HepG2 (cell line): Measurements from ENCODE around the gene CTNNA1. TPM values are rescaled to one million over a fixed set of nuclear protein-coding genes. Genes with fewer than 3 reads are reported as not detected.

Experiments
- ATAC-seq: fragments of 200-7000 bp; cut with Tn5 transposase; 3 replicates; pipeline ENCODE4 v1.9.1; 2020; ENCODE audit warnings: mild to moderate bottlenecking, moderate library complexity
- BruUV-seq: library from RNA; stranded (reverse); fragments of 400-500 nt; replicated peaks from 2 replicates; lab custom pipeline; 2021; lab: Mats Ljungman, UMichigan
- CTCF ChIA-PET: fragments of 300-600 bp; formaldehyde crosslinking; extraction: SDS; loops from one replicate; lab custom pipeline; 2021; ENCODE audit warnings: low total read pairs, inconsistent platforms, low intra/inter-chr PET ratio; lab: Yijun Ruan, JAX
- POLR2A ChIA-PET: fragments of 350-600 bp; sonication (Branson Sonifier 250); formaldehyde crosslinking; loops from one replicate; lab custom pipeline; 2020; ENCODE audit warnings: antibody characterized with exemption, inconsistent platforms; lab: Yijun Ruan, JAX
- DNase-seq: peaks from one replicate; pipeline ENCODE4 v3.0.0-alpha.2; 2015; ENCODE audit warnings: low spot score
- FAIRE-seq: peaks from 3 replicates; lab custom pipeline; 2011; peaks lifted over from hg19 to GRCh38; lab: Jason Lieb, UNC
- H2AFZ ChIP-seq: one replicate; pipeline ENCODE4 v1.6.1; 2011; ENCODE audit warnings: low read length, inconsistent platforms
- H3K27ac ChIP-seq: fragments of 300-600 bp; 3 replicates; pipeline ENCODE4 v1.8.0; 2011; ENCODE audit warnings: mixed run types, mild to moderate bottlenecking, mixed read lengths, low read length, inconsistent platforms; ENCODE audit not compliant: insufficient read depth; ENCODE audit errors: extremely low read length
- H3K27me3 ChIP-seq, 2 experiments: fragments of 200-600 bp in 1 of 2; 2 replicates in 1 of 2; 3 replicates in 1 of 2; pipeline versions ENCODE4 v1.6.0 to v1.8.0; 2011; ENCODE audit warnings: low read length in 2 of 2, mild to moderate bottlenecking in 2 of 2, moderate library complexity in 2 of 2, inconsistent platforms in 1 of 2; ENCODE audit not compliant: insufficient read depth in 2 of 2, control insufficient read depth in 1 of 2
- H3K36me3 ChIP-seq, 2 experiments: fragments of 200-600 bp in 1 of 2; replicated peaks in 1 of 2; 2 replicates in 1 of 2; 3 replicates in 1 of 2; pipeline versions ENCODE4 v1.5.1 to v1.8.0; 2011; ENCODE audit warnings: low read length in 2 of 2, inconsistent platforms in 1 of 2; ENCODE audit not compliant: insufficient read depth in 2 of 2, control insufficient read depth in 1 of 2
- H3K4me1 ChIP-seq: 2 replicates; pipeline ENCODE4 v1.5.1; 2012; ENCODE audit warnings: low read length, inconsistent platforms; ENCODE audit not compliant: insufficient read depth
- H3K4me2 ChIP-seq: 2 replicates; pipeline ENCODE4 v1.6.0; 2011; ENCODE audit warnings: low read depth, low read length, inconsistent platforms
- H3K4me3 ChIP-seq, 3 experiments: fragments of 200-600 bp in 1 of 3; sonication (generic), shearing (Covaris generic) in 1 of 3; replicated peaks in 1 of 3; 2 replicates each; pipeline ENCODE4 v1.5.1; 2011 to 2016; ENCODE audit warnings: low read length in 3 of 3, inconsistent platforms in 2 of 3, low read depth in 2 of 3, mild to moderate bottlenecking in 2 of 3, control low read depth in 1 of 3, mixed read lengths in 1 of 3; ENCODE audit not compliant: insufficient read depth in 1 of 3
- H3K79me2 ChIP-seq: one replicate; pipeline ENCODE4 v1.6.1; 2011; ENCODE audit warnings: low read length, inconsistent platforms; ENCODE audit not compliant: insufficient read depth
- H3K9ac ChIP-seq: 2 replicates; pipeline ENCODE4 v1.6.0; 2011; ENCODE audit warnings: mild to moderate bottlenecking, low read depth, low read length, inconsistent platforms; ENCODE audit not compliant: insufficient read depth
- H3K9me3 ChIP-seq: 2 replicates; pipeline ENCODE4 v1.5.1; 2012; ENCODE audit warnings: mild to moderate bottlenecking, low read length
- H4K20me1 ChIP-seq: 2 replicates; pipeline ENCODE4 v1.6.0; 2011; ENCODE audit warnings: inconsistent platforms, mild to moderate bottlenecking, low read length, moderate library complexity; ENCODE audit not compliant: insufficient read depth
- ADNP ChIP-seq: sonication (generic); formaldehyde crosslinking; IDR thresholded peaks from 2 replicates; pipeline ENCODE4 v1.4.0; 2020; ENCODE audit warnings: missing genetic modification reagents
- BHLHE40 ChIP-seq: IDR thresholded peaks from 2 replicates; pipeline ENCODE4 v1.6.1; 2011; ENCODE audit warnings: low read length, improper control_type of control experiment
- NR2F2 ChIP-seq: IDR thresholded peaks from 2 replicates; pipeline ENCODE4 v1.6.1; 2012; ENCODE audit warnings: low read depth, inconsistent platforms, borderline replicate concordance
- THAP8 ChIP-seq: sonication (generic); formaldehyde crosslinking; IDR thresholded peaks from 2 replicates; pipeline ENCODE4 v1.5.1; 2020; ENCODE audit warnings: missing genetic modification reagents, mild to moderate bottlenecking, borderline replicate concordance
- ZFP36 ChIP-seq: fragments of 150-350 bp; IDR thresholded peaks from 2 replicates; pipeline ENCODE4 v1.6.1; 2018; ENCODE audit warnings: borderline replicate concordance, low read length, low read depth; ENCODE audit not compliant: partially characterized antibody
- ZNF326 ChIP-seq: sonication (generic); formaldehyde crosslinking; IDR thresholded peaks from 2 replicates; pipeline ENCODE4 v1.4.0; 2020; ENCODE audit warnings: missing genetic modification reagents, borderline replicate concordance
- WGBS: methylation state at CpG from one replicate; pipeline ENCODE4 v1.1.6; 2017; ENCODE audit warnings: low lambda C conversion rate; 5-methylcytosine and 5-hydroxymethylcytosine counted together
- in situ Hi-C: cut with HindIII; loops from 2 replicates; pipeline ENCODE4 v1.10.0; 2017; ENCODE audit warnings: low pct_unique_long_range_greater_than_20kb; ENCODE audit not compliant: extremely low pct_ligation_motif_present
- intact Hi-C: fragments of 100-400 bp; cut with micrococcal nuclease; formaldehyde crosslinking; loops from one replicate; pipeline ENCODE4 v1.10.0; 2022; ENCODE audit not compliant: unreplicated experiment
- polyA plus RNA-seq, 8 experiments: library from polyadenylated mRNA; depleted of rRNA in 3 of 8; stranded (reverse) in 7 of 8; unstranded in 1 of 8; fragments of >200 nt; fragmentation: Illumina TruSeq in 4 of 8; extraction: Trizol in 4 of 8; gene quantifications; 2 replicates each; pipeline versions ENCODE4 v1.2.1 to v1.2.3, GENCODE V29; 2011 to 2016; ENCODE audit warnings: low read depth in 4 of 8, missing spikeins in 1 of 8, mixed read lengths in 1 of 8; ENCODE audit not compliant: insufficient read depth in 1 of 8
- total RNA-seq, 5 experiments: library from RNA; depleted of rRNA; stranded (reverse); fragments of >200 nt; fragmentation: Illumina TruSeq; extraction: Trizol; gene quantifications; 2 replicates each; pipeline ENCODE4 v1.2.3, GENCODE V29; 2016; ENCODE audit warnings: low read depth in 1 of 5
- TF ChIP-seq, protein P1 (sequence below): sonication (generic); formaldehyde crosslinking; IDR thresholded peaks from 2 replicates; pipeline ENCODE4 v1.5.0; 2020; ENCODE audit warnings: missing genetic modification reagents, mild to moderate bottlenecking, borderline replicate concordance

CTNNA1 gene
- total and polyA plus RNA-seq, 2 of the 13 experiments (the other 11 are each of a cell fraction or from before 2014, with no cell fraction given): 66.8 to 162 TPM

GRCh38 chr5:138960145-138960692 lies 207.0 kb downstream of the CTNNA1 start:
- H4K20me1 ChIP-seq: no peaks in the 10 kb centered on the region
- in situ Hi-C loops (loop anchor here (25.0 kb wide), 1 partner anchor 302 kb away; no protein-coding TSS in a partner anchor), intact Hi-C loops (no loop called here)
- ChIA-PET POLR2A (no interaction called here), CTCF (no interaction called here)
- no peak for TF ChIP-seq NR2F2
- TF ChIP-seq ZNF326 (CRISPR knock-in tag): no peak
- TF ChIP-seq, protein P1, sequence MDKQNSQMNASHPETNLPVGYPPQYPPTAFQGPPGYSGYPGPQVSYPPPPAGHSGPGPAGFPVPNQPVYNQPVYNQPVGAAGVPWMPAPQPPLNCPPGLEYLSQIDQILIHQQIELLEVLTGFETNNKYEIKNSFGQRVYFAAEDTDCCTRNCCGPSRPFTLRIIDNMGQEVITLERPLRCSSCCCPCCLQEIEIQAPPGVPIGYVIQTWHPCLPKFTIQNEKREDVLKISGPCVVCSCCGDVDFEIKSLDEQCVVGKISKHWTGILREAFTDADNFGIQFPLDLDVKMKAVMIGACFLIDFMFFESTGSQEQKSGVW (CRISPR knock-in tag): no peak
- no peak for TF ChIP-seq THAP8 (CRISPR knock-in tag)
- TF ChIP-seq ADNP: no peak
- TF ChIP-seq ZFP36: no peak
- TF ChIP-seq BHLHE40: no peak
- no peaks in the 10 kb centered on the region for H3K36me3 ChIP-seq
- H2AFZ ChIP-seq: no peak overlapping the region
- H3K9ac ChIP-seq: no peak overlapping the region
- peaks cover 33% of the 10 kb centered on the region for H3K4me1 ChIP-seq
- no peak overlapping the region for H3K4me3 ChIP-seq
- H3K27me3 ChIP-seq: no peaks in the 10 kb centered on the region
- ATAC-seq (no peak), FAIRE-seq (no peak), DNase-seq (no peak)
- no TSS peak for BruUV-seq
- no peak overlapping the region for H3K27ac ChIP-seq
- no peak overlapping the region for H3K4me2 ChIP-seq
- no peaks in the 10 kb centered on the region for H3K9me3 ChIP-seq
- WGBS: 89% methylated on average over 5 of the region's 5 CpGs
- H3K79me2 ChIP-seq: no peaks in the 10 kb centered on the region
